Right kidney (tissue), 1 donor: ENCODE measurements around the gene TRPV5.

ENCODE experiments used
- DNase-seq: peaks from one replicate; pipeline ENCODE4 v3.0.0-alpha.2; 2016

TRPV5 gene

GRCh38 chr7:142908921-142909890 lies 24.3 kb downstream of the TRPV5 start:
- DNase-seq, result no peak

- no peak for DNase-seq
Measured at GRCh38 chr7:142908290-142908689, 25.3 kb downstream of the TRPV5 start.

DNA sequence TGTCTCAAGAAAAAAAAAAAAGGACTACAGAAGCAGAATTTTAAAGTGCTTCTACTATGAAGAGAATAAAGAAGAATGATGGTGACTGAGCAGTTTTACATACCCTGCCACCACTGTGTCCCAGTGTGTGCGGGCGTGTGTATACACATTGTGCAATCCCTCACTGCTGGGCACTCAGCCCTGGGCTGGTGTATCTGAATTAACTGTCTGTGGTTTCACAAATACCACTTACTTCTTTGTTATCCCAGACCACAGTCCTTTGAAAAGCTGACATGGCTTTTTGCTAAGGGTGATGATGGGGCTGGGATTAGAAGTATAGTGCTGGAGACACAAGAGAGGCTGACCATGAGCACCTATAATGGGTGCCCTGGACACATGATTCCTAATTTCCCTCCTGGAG lies 26.9 kb downstream of the TRPV5 start:
- no peak for DNase-seq

GRCh38 chr7:142905759-142906158 lies 27.8 kb downstream of the TRPV5 start:
- no peak for DNase-seq

DNA sequence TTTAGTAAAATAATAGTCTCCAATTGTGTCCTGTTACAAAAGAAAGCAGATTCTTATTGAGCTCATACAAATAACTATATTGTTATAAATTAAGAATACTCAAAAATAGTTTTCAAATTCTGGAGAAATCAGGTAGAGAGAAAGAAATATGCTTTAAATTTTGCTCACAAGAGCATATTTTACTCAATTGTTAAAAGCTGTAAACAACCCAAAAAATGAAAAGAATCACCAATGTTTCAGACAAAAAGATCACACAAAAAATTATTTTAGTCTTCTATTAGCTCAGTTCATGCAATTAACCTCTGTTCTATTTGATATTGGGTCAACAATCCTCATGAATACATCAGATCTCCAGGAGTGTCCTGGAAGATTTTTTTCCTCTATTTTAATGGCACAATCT lies 29.4 kb downstream of the TRPV5 start:
- DNase-seq, result no peak

- no peak for DNase-seq
Measured at GRCh38 chr7:142901426-142902259, 31.9 kb downstream of the TRPV5 start.

GRCh38 chr7:142899661-142900060 lies 33.9 kb downstream of the TRPV5 start:
- no peak for DNase-seq

DNA sequence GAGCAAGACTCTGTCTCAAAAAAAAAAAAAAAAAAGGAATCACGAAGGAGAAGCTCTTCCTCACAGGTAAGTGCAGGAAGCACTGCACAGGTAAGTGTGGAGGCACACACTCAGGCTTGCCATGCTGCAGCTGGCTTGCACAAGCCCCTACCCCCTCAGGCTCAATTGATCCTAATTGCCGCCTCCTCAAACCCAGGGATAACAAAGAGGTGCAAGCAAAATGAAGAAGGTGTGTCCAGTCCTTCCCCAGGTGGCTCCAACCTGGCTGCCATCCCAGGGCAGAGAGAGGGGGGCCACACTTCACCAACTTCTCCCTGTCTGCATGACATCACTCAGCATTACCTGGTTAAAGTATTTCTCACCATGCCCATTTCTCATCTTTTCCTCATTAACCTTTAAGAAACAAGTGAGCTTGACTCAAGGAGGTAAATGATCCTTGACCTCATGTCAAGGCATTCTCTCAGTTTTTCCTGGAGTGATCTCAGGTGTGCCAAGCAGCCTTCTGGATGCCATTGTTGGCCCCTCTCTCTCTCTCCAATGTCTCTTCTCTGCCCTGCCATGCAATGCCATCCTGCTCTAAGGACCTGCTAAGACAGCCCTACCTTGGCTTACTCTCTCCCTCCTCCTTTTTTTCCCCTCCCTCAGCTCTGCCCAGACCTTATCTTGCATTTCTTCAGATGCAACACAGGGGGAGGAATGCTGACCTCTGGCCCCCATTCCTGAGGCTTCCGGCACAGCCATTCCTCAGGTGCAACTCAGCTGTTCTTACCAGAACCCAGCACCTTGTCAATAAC lies 35.0 kb downstream of the TRPV5 start:
- no peak for DNase-seq

GRCh38 chr7:142897691-142898090 lies 35.9 kb downstream of the TRPV5 start:
- no peak for DNase-seq

- no peak for DNase-seq
Measured at GRCh38 chr7:142896741-142897379, 36.7 kb downstream of the TRPV5 start.

- DNase-seq, result no peak
Measured at GRCh38 chr7:142896151-142896550, 37.4 kb downstream of the TRPV5 start.

GRCh38 chr7:142894985-142895593 lies 38.5 kb downstream of the TRPV5 start:
- DNase-seq, result no peak

- DNase-seq, result no peak
Measured at GRCh38 chr7:142894112-142894984, 39.2 kb downstream of the TRPV5 start.

DNA sequence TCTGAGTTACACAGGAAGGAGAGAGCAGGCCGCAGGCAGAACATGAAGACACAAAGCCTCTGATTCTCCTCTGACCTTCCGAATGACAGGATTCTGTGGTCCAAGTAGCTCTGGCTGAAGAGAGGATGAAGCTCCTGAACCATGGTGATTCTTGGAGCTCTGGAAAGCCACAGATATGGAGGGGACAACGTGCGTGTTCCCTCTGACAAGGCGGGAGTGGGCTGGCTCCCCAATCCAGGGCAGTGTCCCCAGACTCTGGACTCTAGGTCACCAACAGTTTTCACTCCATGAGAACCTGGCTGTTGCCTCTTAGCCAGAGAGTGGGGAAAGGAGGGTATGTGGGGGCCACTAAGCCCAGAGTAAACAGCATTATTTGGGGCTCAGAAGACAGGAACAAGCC lies 40.6 kb downstream of the TRPV5 start:
- no peak for DNase-seq

DNA sequence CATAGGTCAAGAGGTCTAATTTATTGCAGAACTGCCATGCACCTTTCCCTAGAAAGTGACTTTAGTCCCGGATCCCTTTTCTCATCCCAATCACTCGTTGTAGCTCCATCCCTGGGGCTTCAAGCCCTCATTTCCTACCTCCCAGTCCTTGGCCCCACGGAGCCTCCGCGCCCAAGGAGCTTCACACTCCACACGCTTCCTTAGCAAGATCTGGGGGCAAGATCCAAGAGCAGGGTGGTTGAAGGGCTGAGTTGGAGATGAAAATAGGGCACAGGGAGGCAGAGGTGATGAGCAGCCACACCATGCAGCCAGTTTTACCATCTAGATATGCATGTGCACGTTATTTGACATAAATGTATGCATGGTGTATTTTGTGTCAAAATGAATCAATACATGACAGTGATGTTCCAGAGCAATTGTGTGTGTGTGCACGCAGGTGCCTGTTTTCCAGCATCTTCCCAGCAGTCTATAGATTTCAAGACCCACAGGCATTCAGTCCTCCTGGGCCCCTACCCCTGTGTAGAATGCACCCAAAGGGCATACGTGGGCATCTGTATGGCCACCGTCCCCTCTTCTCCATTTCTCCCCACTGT lies 42.0 kb downstream of the TRPV5 start:
- no peak for DNase-seq

DNA sequence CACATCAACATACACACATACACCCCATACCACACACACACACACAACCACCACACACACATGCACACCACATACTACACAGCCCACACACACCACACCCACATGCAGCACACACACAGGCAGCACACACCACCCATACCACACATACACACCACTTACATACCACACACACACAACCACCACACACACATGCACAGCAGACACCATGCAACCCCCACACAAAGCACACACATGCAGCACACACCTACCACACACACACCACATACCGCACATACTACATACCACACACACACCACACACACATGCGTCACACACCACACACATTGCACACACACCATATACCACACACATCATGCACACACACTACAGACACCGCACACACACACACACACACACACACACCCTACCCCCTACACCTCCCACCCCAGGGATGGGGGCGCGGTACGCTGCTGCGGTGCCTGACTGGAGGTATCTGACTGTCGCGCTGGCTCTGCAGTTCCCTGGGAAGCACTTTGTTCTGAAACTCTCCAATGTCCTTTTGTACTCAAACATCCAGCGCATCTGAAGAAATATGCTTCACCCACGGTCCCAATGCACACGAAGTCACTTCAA lies 42.6 kb downstream of the TRPV5 start:
- DNase-seq, result no peak

- no peak for DNase-seq
Measured at GRCh38 chr7:142889816-142890215, 43.7 kb downstream of the TRPV5 start.

GRCh38 chr7:142887282-142888015 lies 46.1 kb downstream of the TRPV5 start:
- no peak for DNase-seq

DNA sequence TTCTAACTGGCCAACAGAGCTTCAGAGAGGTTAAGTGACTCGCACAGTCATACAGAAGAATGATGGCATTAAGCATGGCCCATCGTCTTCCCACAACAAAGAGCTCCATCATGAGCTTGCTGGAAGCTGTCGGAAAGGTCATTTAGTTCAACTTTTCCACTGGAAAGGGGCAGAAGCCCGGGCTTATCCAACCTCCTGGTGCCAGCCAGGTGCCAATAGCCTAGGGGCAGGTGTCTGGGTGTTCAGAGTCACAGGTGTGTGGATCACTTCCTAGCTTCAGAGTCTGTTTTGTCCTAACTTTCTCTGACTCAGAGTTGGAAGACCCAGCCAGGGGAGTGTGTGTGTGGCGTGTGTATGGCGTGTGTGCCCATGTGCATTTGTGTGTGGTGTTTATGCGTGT lies 46.7 kb downstream of the TRPV5 start:
- no peak for DNase-seq
